BE2C (cell line): ENCODE measurements around the gene C1S.

Experiments
- DNase-seq: peaks from one replicate; pipeline ENCODE4 v3.0.0-alpha.2; 2020
- H3K27me3 ChIP-seq: fragments of 250-450 bp; sonication (Bioruptor Pico); 2 replicates; pipeline ENCODE4 v1.5.1; 2020; ENCODE audit warnings: mild to moderate bottlenecking
- H3K36me3 ChIP-seq: fragments of 250-450 bp; sonication (Bioruptor Pico); 2 replicates; pipeline ENCODE4 v1.5.1; 2020; ENCODE audit warnings: mild to moderate bottlenecking
- H3K4me1 ChIP-seq: fragments of 250-450 bp; sonication (Bioruptor Pico); 2 replicates; pipeline ENCODE4 v1.5.1; 2020
- H3K4me3 ChIP-seq: 2 replicates; pipeline ENCODE4 v1.5.1; 2011; ENCODE audit warnings: low read depth, low read length
- H3K9me3 ChIP-seq: fragments of 250-450 bp; sonication (Bioruptor Pico); 2 replicates; pipeline ENCODE4 v1.5.1; 2020
- TF ChIP-seq, protein P1 (sequence below): IDR thresholded peaks from 2 replicates; pipeline ENCODE4 v1.5.1; 2012; ENCODE audit warnings: mild to moderate bottlenecking, low read depth, low read length

C1S gene

DNA sequence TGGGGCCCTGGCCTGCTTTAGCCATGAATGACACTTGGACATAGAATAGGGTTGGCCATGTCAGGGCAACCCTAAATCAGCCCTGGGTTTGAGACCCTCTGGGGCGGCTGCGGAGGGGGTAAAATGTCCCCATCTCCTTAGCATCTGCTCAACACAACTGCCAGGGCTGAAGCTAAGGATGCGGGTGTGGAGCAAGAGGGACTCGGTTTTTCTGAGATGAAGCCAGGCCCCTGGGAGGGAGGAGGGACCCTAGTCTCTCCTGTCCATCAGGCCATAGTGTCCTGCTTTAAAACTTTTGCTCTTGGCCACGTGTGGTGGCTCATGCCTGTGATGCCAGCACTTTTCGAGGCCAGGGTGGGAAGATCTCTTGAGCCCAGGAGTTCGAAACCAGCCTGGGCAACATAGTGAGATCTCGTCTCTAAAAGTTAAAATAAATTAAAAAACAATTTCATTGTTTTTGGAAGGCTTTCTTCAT is 32.5 kb downstream of the C1S start:
- TF ChIP-seq, protein P1, sequence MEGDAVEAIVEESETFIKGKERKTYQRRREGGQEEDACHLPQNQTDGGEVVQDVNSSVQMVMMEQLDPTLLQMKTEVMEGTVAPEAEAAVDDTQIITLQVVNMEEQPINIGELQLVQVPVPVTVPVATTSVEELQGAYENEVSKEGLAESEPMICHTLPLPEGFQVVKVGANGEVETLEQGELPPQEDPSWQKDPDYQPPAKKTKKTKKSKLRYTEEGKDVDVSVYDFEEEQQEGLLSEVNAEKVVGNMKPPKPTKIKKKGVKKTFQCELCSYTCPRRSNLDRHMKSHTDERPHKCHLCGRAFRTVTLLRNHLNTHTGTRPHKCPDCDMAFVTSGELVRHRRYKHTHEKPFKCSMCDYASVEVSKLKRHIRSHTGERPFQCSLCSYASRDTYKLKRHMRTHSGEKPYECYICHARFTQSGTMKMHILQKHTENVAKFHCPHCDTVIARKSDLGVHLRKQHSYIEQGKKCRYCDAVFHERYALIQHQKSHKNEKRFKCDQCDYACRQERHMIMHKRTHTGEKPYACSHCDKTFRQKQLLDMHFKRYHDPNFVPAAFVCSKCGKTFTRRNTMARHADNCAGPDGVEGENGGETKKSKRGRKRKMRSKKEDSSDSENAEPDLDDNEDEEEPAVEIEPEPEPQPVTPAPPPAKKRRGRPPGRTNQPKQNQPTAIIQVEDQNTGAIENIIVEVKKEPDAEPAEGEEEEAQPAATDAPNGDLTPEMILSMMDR: no peak
- Histone ChIP-seq H3K4me3 (no peak overlapping the region), H3K36me3 (no peaks in the 10 kb centered on the region), H3K9me3 (no peaks in the 10 kb centered on the region), H3K27me3 (peaks cover 16% of the 10 kb centered on the region), H3K4me1 (no peaks in the 10 kb centered on the region)
- DNase-seq: no peak

DNA sequence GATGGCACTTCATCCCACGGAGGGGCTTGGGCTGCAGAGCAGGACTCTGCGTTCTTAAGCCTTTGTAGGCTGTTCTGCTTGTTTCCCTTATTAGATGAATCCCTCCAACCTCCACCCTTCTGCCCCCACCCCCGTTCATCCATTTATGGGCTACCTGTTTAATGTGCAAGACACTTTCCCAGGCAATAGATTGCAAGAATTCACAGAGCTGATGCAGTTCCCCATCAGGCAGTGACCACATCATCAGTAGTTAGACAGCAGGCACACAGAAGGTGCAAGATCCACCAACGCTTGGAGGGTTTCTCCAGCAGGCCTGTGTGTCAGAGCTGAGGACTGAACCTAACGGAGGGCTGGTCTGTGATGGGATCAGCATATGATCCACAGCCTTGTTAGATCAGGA is 33.0 kb downstream of the C1S start:
- no peak for DNase-seq
- H3K9me3 ChIP-seq: no peaks in the 10 kb centered on the region
- no peak overlapping the region for H3K4me3 ChIP-seq
- H3K27me3 ChIP-seq: peaks cover 17% of the 10 kb centered on the region
- TF ChIP-seq, protein P1: no peak
- no peaks in the 10 kb centered on the region for H3K4me1 ChIP-seq
- no peaks in the 10 kb centered on the region for H3K36me3 ChIP-seq

DNA sequence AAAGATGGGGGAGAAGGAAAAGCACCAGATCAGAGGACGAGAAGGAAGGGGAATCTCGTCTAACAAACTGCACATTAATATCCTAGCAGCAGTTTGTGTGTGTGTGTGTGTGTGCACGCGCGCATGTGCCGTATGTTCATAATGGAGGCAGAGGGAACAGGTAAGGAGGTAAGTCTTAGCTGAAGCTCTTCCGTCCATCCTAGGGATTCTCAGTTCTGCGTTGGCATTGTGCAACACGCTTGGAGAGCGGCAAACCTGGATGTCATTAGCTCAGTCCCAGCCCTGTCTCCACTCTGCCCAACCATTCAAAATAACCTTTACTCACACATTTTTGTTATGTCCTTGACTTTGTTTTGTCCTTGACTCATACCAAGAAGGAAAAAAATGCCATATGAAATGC is 33.4 kb downstream of the C1S start:
- H3K4me3 ChIP-seq: no peak overlapping the region
- H3K27me3 ChIP-seq: peaks cover 18% of the 10 kb centered on the region
- DNase-seq: no peak
- H3K36me3 ChIP-seq: no peaks in the 10 kb centered on the region
- TF ChIP-seq, protein P1: no peak
- no peaks in the 10 kb centered on the region for H3K4me1 ChIP-seq
- H3K9me3 ChIP-seq: no peaks in the 10 kb centered on the region

DNA sequence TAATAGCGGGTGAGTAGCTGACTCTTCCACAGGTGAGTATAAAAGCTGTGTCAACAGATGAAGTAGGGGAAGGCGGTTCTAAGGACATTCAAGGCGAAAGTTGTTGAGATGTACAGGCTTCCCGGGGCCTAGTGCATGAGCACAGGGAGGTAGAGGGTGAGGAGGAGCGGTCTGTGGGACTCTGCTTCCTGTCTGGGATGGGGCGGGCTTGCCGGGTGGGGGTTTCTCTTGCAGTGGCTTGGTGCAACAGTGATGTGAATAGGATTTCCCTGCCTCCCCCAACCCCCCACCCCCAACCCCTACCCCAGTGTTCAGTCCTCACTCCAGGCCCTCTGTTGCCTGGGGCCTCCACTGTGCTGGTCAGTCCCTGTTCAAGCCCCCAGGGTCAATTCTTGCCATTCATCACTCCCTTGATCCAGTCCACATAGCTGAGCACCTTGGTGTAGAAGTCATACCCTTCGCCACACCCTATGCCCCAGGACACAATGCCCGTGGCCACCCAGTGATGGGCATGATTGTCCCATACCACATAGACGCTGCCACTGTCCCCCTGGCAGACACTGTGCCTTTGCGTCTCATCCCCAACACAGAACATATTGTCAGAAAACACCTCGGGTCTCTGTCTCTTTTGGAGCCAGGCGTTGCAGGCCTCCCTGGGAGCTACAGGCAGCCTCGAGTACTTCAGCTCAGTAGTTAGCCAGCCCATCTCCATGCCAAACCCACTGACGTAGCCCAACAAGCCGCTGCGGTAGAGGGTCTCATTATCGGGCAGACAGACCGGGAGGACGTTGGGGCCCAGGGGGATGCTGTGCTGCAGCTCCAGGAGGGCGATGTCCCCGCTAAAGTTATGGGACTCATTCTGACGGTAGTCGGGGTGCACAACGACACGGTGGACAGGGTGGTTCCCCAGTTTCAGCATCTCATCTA is 35.8 kb downstream of the C1S start:
- H3K27me3 ChIP-seq: peaks cover 31% of the 10 kb centered on the region
- H3K9me3 ChIP-seq: no peaks in the 10 kb centered on the region
- no peaks in the 10 kb centered on the region for H3K36me3 ChIP-seq
- no peak for DNase-seq
- H3K4me3 ChIP-seq: no peak overlapping the region
- TF ChIP-seq, protein P1: no peak
- H3K4me1 ChIP-seq: no peaks in the 10 kb centered on the region

DNA sequence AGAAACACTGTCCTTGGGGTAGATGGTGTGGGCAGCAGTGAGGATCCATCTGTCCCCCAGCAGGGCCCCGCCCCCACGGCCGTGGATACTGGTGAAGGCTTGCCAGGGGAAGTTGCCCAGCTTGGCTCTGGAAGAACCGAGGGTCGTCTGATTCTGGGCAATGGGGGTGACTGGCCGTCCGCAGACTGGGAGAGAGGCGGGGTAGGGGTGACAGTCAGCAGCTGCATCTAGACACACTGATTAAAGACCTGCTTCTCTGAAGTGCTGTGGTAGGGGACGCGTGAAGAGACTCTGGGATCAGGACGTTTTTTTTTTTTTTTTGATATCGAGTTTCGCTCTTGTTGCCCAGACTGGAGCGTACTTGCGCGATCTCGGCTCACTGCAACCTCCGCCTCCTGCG is 36.5 kb downstream of the C1S start:
- DNase-seq: no peak
- H3K9me3 ChIP-seq: no peaks in the 10 kb centered on the region
- H3K36me3 ChIP-seq: no peaks in the 10 kb centered on the region
- no peaks in the 10 kb centered on the region for H3K4me1 ChIP-seq
- no peak overlapping the region for H3K4me3 ChIP-seq
- H3K27me3 ChIP-seq: peaks cover 31% of the 10 kb centered on the region
- TF ChIP-seq, protein P1: no peak
